Fibroblast of lung (primary cell): Measurements from ENCODE around the gene IGFLR1. TPM values are rescaled to one million over a fixed set of nuclear protein-coding genes. Genes with fewer than 3 reads are reported as not detected.

Experiments used
- DNase-seq, 2 donors: peaks; one replicate each; pipeline versions ENCODE4 v3.0.0 to v3.0.0-alpha.2; 2010; ENCODE audit warnings: low read depth in 2 of 2
- H2AFZ ChIP-seq: 2 replicates; pipeline ENCODE4 v1.5.1; 2012; ENCODE audit warnings: low read length, control low read depth, inconsistent platforms
- H3K27ac ChIP-seq: 2 replicates; pipeline ENCODE4 v1.5.1; 2011; ENCODE audit warnings: low read length, control low read depth; ENCODE audit not compliant: insufficient read depth
- H3K27me3 ChIP-seq: 2 replicates; pipeline ENCODE4 v1.5.1; 2011; ENCODE audit warnings: mild to moderate bottlenecking, low read length; ENCODE audit not compliant: control insufficient read depth, insufficient read depth
- H3K36me3 ChIP-seq: 2 replicates; pipeline ENCODE4 v1.5.1; 2011; ENCODE audit warnings: low read length; ENCODE audit not compliant: control insufficient read depth, insufficient read depth
- H3K4me1 ChIP-seq: 2 replicates; pipeline ENCODE4 v1.5.1; 2011; ENCODE audit warnings: low read length; ENCODE audit not compliant: control insufficient read depth, insufficient read depth; ENCODE audit errors: extremely low read depth
- H3K4me2 ChIP-seq: 2 replicates; pipeline ENCODE4 v1.5.1; 2011; ENCODE audit warnings: low read length, control low read depth; ENCODE audit not compliant: insufficient read depth; ENCODE audit errors: extremely low read depth
- H3K4me3 ChIP-seq, 4 experiments: fragments of 200-600 bp in 1 of 4; sonication (generic) in 1 of 4; replicated peaks in 1 of 4; 2 replicates each; pipeline ENCODE4 v1.5.1; 2011 to 2016; ENCODE audit warnings: low read length in 4 of 4, low read depth in 3 of 4, mild to moderate bottlenecking in 3 of 4, control low read depth in 2 of 4, inconsistent platforms in 1 of 4, mixed read lengths in 1 of 4; ENCODE audit not compliant: insufficient read depth in 1 of 4; ENCODE audit errors: control extremely low read depth in 1 of 4
- H3K79me2 ChIP-seq: 2 replicates; pipeline ENCODE4 v1.5.1; 2012; ENCODE audit warnings: mild to moderate bottlenecking, low read length, inconsistent platforms; ENCODE audit not compliant: control insufficient read depth, insufficient read depth
- H3K9ac ChIP-seq: 2 replicates; pipeline ENCODE4 v1.5.1; 2011; ENCODE audit warnings: mild to moderate bottlenecking, low read length, control low read depth; ENCODE audit not compliant: insufficient read depth
- H3K9me3 ChIP-seq: 2 replicates; pipeline ENCODE4 v1.5.1; 2012; ENCODE audit warnings: low read depth, low read length; ENCODE audit not compliant: control insufficient read depth, insufficient read depth
- H4K20me1 ChIP-seq: 2 replicates; pipeline ENCODE4 v1.5.1; 2011; ENCODE audit warnings: low read length; ENCODE audit not compliant: control insufficient read depth, insufficient read depth; ENCODE audit errors: extremely low read depth
- CTCF ChIP-seq, 2 donors: IDR thresholded peaks in 1 of 2; conservative IDR thresholded peaks in 1 of 2; 1 replicate in 1 of 2; 2 replicates in 1 of 2; pipeline ENCODE4 v1.5.1; 2011 to 2012; ENCODE audit warnings: low read length in 2 of 2, control low read depth in 1 of 2, inconsistent platforms in 1 of 2, low read depth in 1 of 2, mild to moderate bottlenecking in 1 of 2
- EZH2 ChIP-seq: IDR thresholded peaks from 2 replicates; pipeline ENCODE4 v1.5.1; 2012; ENCODE audit warnings: low read length, control low read depth, mild to moderate bottlenecking; ENCODE audit errors: missing control alignments
- polyA plus RNA-seq, 2 donors: library from polyadenylated mRNA; depleted of rRNA in 1 of 2; stranded (reverse) in 1 of 2; unstranded in 1 of 2; fragments of >200 nt; gene quantifications; 2 replicates each; pipeline ENCODE4 v1.2.1, GENCODE V29; 2011 to 2012; ENCODE audit warnings: missing spikeins in 1 of 2
- total RNA-seq: library from RNA; depleted of rRNA; stranded (reverse); fragments of >200 nt; gene quantifications from 2 replicates; pipeline ENCODE4 v1.2.1, GENCODE V29; 2014

The IGFLR1 gene
- total and polyA plus RNA-seq, 2 donors (not counting 1 experiment from before 2014, with no cell fraction given) = 0.17 to 0.75 TPM

GRCh38 chr19:35786299-35787160 lies 44.3 kb upstream of the IGFLR1 start:
- no peak overlapping the region for H3K4me2 ChIP-seq
- no peaks in the 10 kb centered on the region for H3K9me3 ChIP-seq
- H2AFZ ChIP-seq = no peak overlapping the region
- no peaks in the 10 kb centered on the region for H3K79me2 ChIP-seq
- no peak overlapping the region for H3K9ac ChIP-seq
- TF ChIP-seq EZH2 (no peak), CTCF (conservative IDR thresholded peaks at IDR 0.05 in 1 of 2, IDR thresholded peaks at IDR 0.05 in 1 of 2; ENCODE audit: low read depth in 1 of 2, low read length in 2 of 2) (no peak)
- no peaks in the 10 kb centered on the region for H3K4me1 ChIP-seq
- H3K27me3 ChIP-seq = no peaks in the 10 kb centered on the region
- no peak overlapping the region for H3K4me3 ChIP-seq
- H3K36me3 ChIP-seq = peaks cover 8% of the 10 kb centered on the region
- no peaks in the 10 kb centered on the region for H4K20me1 ChIP-seq
- no peak overlapping the region for H3K27ac ChIP-seq
- DNase-seq = no peak

- no peaks in the 10 kb centered on the region for H4K20me1 ChIP-seq
- no peaks in the 10 kb centered on the region for H3K9me3 ChIP-seq
- TF ChIP-seq CTCF (conservative IDR thresholded peaks at IDR 0.05 in 1 of 2, IDR thresholded peaks at IDR 0.05 in 1 of 2; ENCODE audit: low read depth in 1 of 2, low read length in 2 of 2) = no peak
- TF ChIP-seq EZH2 = no peak
- H3K4me1 ChIP-seq = no peaks in the 10 kb centered on the region
- H3K79me2 ChIP-seq = no peaks in the 10 kb centered on the region
- no peak overlapping the region for H3K9ac ChIP-seq
- H3K27me3 ChIP-seq = no peaks in the 10 kb centered on the region
- no peak overlapping the region for H3K4me2 ChIP-seq
- DNase-seq = no peak
- H3K36me3 ChIP-seq = peaks cover 10% of the 10 kb centered on the region
- no peak overlapping the region for H3K4me3 ChIP-seq
- H3K27ac ChIP-seq = no peak overlapping the region
- no peak overlapping the region for H2AFZ ChIP-seq
These were observed 43.0 kb upstream of the IGFLR1 start for GRCh38 chr19:35785339-35785627.

GRCh38 chr19:35784503-35785338 lies 42.5 kb upstream of the IGFLR1 start:
- Histone ChIP-seq H3K27ac (no peak overlapping the region), H2AFZ (no peak overlapping the region), H3K4me1 (no peaks in the 10 kb centered on the region), H3K4me2 (no peak overlapping the region), H3K36me3 (peaks cover 10% of the 10 kb centered on the region), H3K9ac (no peak overlapping the region), H3K79me2 (no peaks in the 10 kb centered on the region), H3K9me3 (no peaks in the 10 kb centered on the region), H4K20me1 (no peaks in the 10 kb centered on the region), H3K27me3 (no peaks in the 10 kb centered on the region), H3K4me3 (no peak overlapping the region)
- no peak for DNase-seq
- TF ChIP-seq EZH2 (no peak), CTCF (conservative IDR thresholded peaks at IDR 0.05 in 1 of 2, IDR thresholded peaks at IDR 0.05 in 1 of 2; ENCODE audit: low read depth in 1 of 2, low read length in 2 of 2) (no peak)
